Lung (tissue), 12 donors: Measurements from ENCODE around the gene KRTAP5-8. TPM values are rescaled to one million over a fixed set of nuclear protein-coding genes. Genes with fewer than 3 reads are reported as not detected.
"Not testable (repeated sequence)": the region's sequence is repeated elsewhere in the genome, so short reads cannot be mapped to it uniquely, and the experiment has no call there.

Experiments used
- ATAC-seq: fragments of 200-7000 bp; cut with Tn5 transposase; one replicate; pipeline ENCODE4 v1.9.1; 2020; ENCODE audit warnings: moderate number of reproducible peaks; ENCODE audit not compliant: insufficient read depth, low FRiP score
- DNase-seq, 3 donors: peaks; one replicate each; pipeline ENCODE4 v3.0.0-alpha.2; 2013 to 2017
- H3K27ac ChIP-seq, 2 donors: one replicate each; pipeline ENCODE4 v1.5.1; 2013; ENCODE audit warnings: mild to moderate bottlenecking in 2 of 2, moderate library complexity in 2 of 2, control low read depth in 1 of 2, inconsistent platforms in 1 of 2, low read depth in 1 of 2, low read length in 1 of 2
- H3K27me3 ChIP-seq, 3 donors: one replicate each; pipeline ENCODE4 v1.5.1; 2013; ENCODE audit warnings: low read length in 2 of 3; ENCODE audit not compliant: control insufficient read depth in 3 of 3, insufficient read depth in 3 of 3
- H3K36me3 ChIP-seq, 4 donors: one replicate each; pipeline ENCODE4 v1.5.1; 2013; ENCODE audit warnings: low read length in 4 of 4, mild to moderate bottlenecking in 1 of 4, moderate library complexity in 1 of 4; ENCODE audit not compliant: control insufficient read depth in 4 of 4, insufficient read depth in 4 of 4
- H3K4me1 ChIP-seq, 5 donors: one replicate each; pipeline ENCODE4 v1.5.1; 2013; ENCODE audit warnings: low read length in 5 of 5, mild to moderate bottlenecking in 2 of 5, moderate library complexity in 1 of 5; ENCODE audit not compliant: control insufficient read depth in 5 of 5, insufficient read depth in 5 of 5
- H3K4me3 ChIP-seq: one replicate; pipeline ENCODE4 v1.5.1; 2013; ENCODE audit warnings: mild to moderate bottlenecking, control low read depth, moderate library complexity
- H3K9ac ChIP-seq, 2 donors: one replicate each; pipeline ENCODE4 v1.5.1; 2013; ENCODE audit warnings: low read length in 2 of 2, control low read depth in 1 of 2; ENCODE audit not compliant: insufficient read depth in 1 of 2
- H3K9me3 ChIP-seq, 4 donors: one replicate each; pipeline ENCODE4 v1.5.1; 2013; ENCODE audit warnings: low read length in 3 of 4, mild to moderate bottlenecking in 1 of 4, moderate library complexity in 1 of 4; ENCODE audit not compliant: control insufficient read depth in 4 of 4, insufficient read depth in 3 of 4
- CTCF ChIP-seq: IDR thresholded peaks from 2 replicates; pipeline ENCODE4 v1.5.1; 2012; ENCODE audit warnings: mild to moderate bottlenecking; ENCODE audit errors: control extremely low read depth, extremely low read depth
- WGBS, 2 donors: extraction: QIAGEN DNeasy Blood & Tissue Kit; methylation state at CpG; one replicate each; pipeline ENCODE4 v1.1.7; 2013; 5-methylcytosine and 5-hydroxymethylcytosine counted together
- polyA plus RNA-seq, 2 donors: library from polyadenylated mRNA; stranded (reverse); fragments of 200-250 nt; gene quantifications; one replicate each; pipeline ENCODE4 v1.2.1, GENCODE V29; 2013
- total RNA-seq, 2 donors: library from RNA; depleted of rRNA in 1 of 2; stranded (reverse); fragments of >200 nt in 1 of 2; gene quantifications; one replicate each; pipeline ENCODE4 v1.2.1, GENCODE V29; 2014 to 2021
- donor health status: control.
- donor health status: control.
- donor health status: Bipolar disorder and iron deficiency.
- donor health status: healthy.
- donor health status: DM: yes; HTN: yes; CAD: no.

KRTAP5-8 gene
- total and polyA plus RNA-seq, 4 donors = 0.03 to 0.34 (median 0.20) TPM; not detected in 1

- Histone ChIP-seq H3K4me3 (no peak overlapping the region), H3K27ac (no peak overlapping the region), H3K27me3 (no peaks in the 10 kb centered on the region), H3K9me3 (no peaks in the 10 kb centered on the region), H3K4me1 (no peaks in the 10 kb centered on the region), H3K36me3 (no peaks in the 10 kb centered on the region), H3K9ac (no peak overlapping the region)
- 94 to 98% methylated on average over 9 of the region's 9 CpGs for whole genome bisulfite sequencing, 2 donors
- DNase-seq (no peak), ATAC-seq (no peak)
- TF ChIP-seq CTCF = no peak
Observed at GRCh38 chr11:71535825-71536224, 2.0 kb upstream of the KRTAP5-8 start.

- Histone ChIP-seq H3K27ac (no peak overlapping the region), H3K4me1 (no peaks in the 10 kb centered on the region), H3K27me3 (no peaks in the 10 kb centered on the region), H3K4me3 (no peak overlapping the region), H3K9me3 (no peaks in the 10 kb centered on the region), H3K36me3 (no peaks in the 10 kb centered on the region), H3K9ac (no peak overlapping the region)
- no peak for DNase-seq
- TF ChIP-seq CTCF = no peak
- WGBS, 2 donors = 89 to 91% methylated on average over 9 of the region's 9 CpGs
- no peak for ATAC-seq
Observed at GRCh38 chr11:71537537-71537936, 288 bp upstream of the KRTAP5-8 start.

- no peaks in the 10 kb centered on the region for H3K4me1 ChIP-seq
- DNase-seq = no peak
- ATAC-seq = no peak
- no peak overlapping the region for H3K27ac ChIP-seq
- H3K9ac ChIP-seq = no peak overlapping the region
- 90 to 91% methylated on average over 4 of the region's 4 CpGs for WGBS, 2 donors
- H3K36me3 ChIP-seq = no peaks in the 10 kb centered on the region
- no peak overlapping the region for H3K4me3 ChIP-seq
- no peak for TF ChIP-seq CTCF
- H3K9me3 ChIP-seq = no peaks in the 10 kb centered on the region
- H3K27me3 ChIP-seq = no peaks in the 10 kb centered on the region
Observed at GRCh38 chr11:71538666-71538990, 803 bp downstream of the KRTAP5-8 start.

- no peak for ATAC-seq
- Histone ChIP-seq H3K4me1 (no peaks in the 10 kb centered on the region), H3K27ac (no peak overlapping the region), H3K9ac (no peak overlapping the region), H3K4me3 (no peak overlapping the region), H3K36me3 (no peaks in the 10 kb centered on the region), H3K27me3 (no peaks in the 10 kb centered on the region), H3K9me3 (no peaks in the 10 kb centered on the region)
- 88% methylated on average over 11 of the region's 11 CpGs for WGBS, 2 donors
- no peak for TF ChIP-seq CTCF
- DNase-seq = no peak
Observed at GRCh38 chr11:71539017-71539416, 1.2 kb downstream of the KRTAP5-8 start.

GRCh38 chr11:71539971-71540370 is 2.1 kb downstream of the KRTAP5-8 start:
- H3K27me3 ChIP-seq, H3K9ac ChIP-seq, DNase-seq, H3K4me1 ChIP-seq, H3K36me3 ChIP-seq, ATAC-seq, H3K27ac ChIP-seq, H3K9me3 ChIP-seq, H3K4me3 ChIP-seq: not testable (repeated sequence)
- WGBS, 2 donors = 94 to 96% methylated on average over 11 of the region's 11 CpGs
